ENCODE results near the gene NLRP5. TPM values are rescaled to one million over a fixed set of nuclear protein-coding genes. Genes with fewer than 3 reads are reported as not detected.

NLRP5 gene
- total RNA-seq, 1 donor from 2014 or later, result not detected

GRCh38 chr19:55958356-55958755, 28.2 kb upstream of the NLRP5 start:
- TF ChIP-seq CTCF (conservative IDR thresholded peaks at IDR 0.05), result no peak
- H3K4me3 Mint-ChIP-seq, result no peak overlapping the region

GRCh38 chr19:55959996-55960675, 26.4 kb upstream of the NLRP5 start:
- no peak overlapping the region for H3K4me3 Mint-ChIP-seq
- no peaks in the 10 kb centered on the region for H3K36me3 Mint-ChIP-seq
- no peak for TF ChIP-seq CTCF (conservative IDR thresholded peaks at IDR 0.05)
- H3K27ac Mint-ChIP-seq, result no peak overlapping the region
- no peak for DNase-seq (ENCODE audit: extremely low spot score, unreplicated experiment)
- H3K9me3 Mint-ChIP-seq, result no peaks in the 10 kb centered on the region
- no peaks in the 10 kb centered on the region for H3K4me1 Mint-ChIP-seq (ENCODE audit: unreplicated experiment)
- H3K27me3 Mint-ChIP-seq, result no peaks in the 10 kb centered on the region

More at GRCh38 chr19:55958356-55958755, 28.2 kb upstream of the NLRP5 start:
- Mint-ChIP-seq H3K27ac (no peak overlapping the region), H3K9me3 (no peaks in the 10 kb centered on the region), H3K27me3 (no peaks in the 10 kb centered on the region), H3K36me3 (no peaks in the 10 kb centered on the region), H3K4me1 (ENCODE audit: unreplicated experiment) (no peaks in the 10 kb centered on the region)
- no peak for DNase-seq (ENCODE audit: extremely low spot score, unreplicated experiment)

- Mint-ChIP-seq H3K27ac (no peak overlapping the region), H3K9me3 (peaks cover 8% of the 10 kb centered on the region), H3K36me3 (no peaks in the 10 kb centered on the region), H3K4me3 (no peak overlapping the region), H3K4me1 (ENCODE audit: unreplicated experiment) (no peaks in the 10 kb centered on the region), H3K27me3 (no peaks in the 10 kb centered on the region)
- TF ChIP-seq CTCF (conservative IDR thresholded peaks at IDR 0.05), result no peak
- DNase-seq (ENCODE audit: extremely low spot score, unreplicated experiment), result no peak
Observed at GRCh38 chr19:55962186-55962585, 24.4 kb upstream of the NLRP5 start.

- TF ChIP-seq CTCF (conservative IDR thresholded peaks at IDR 0.05), result no peak
- no peaks in the 10 kb centered on the region for H3K27me3 Mint-ChIP-seq
- no peaks in the 10 kb centered on the region for H3K36me3 Mint-ChIP-seq
Observed at GRCh38 chr19:55973982-55974381, 12.6 kb upstream of the NLRP5 start.

GRCh38 chr19:55980415-55980814, 6.2 kb upstream of the NLRP5 start:
- no peaks in the 10 kb centered on the region for H3K4me1 Mint-ChIP-seq (ENCODE audit: unreplicated experiment)
- no peaks in the 10 kb centered on the region for H3K27me3 Mint-ChIP-seq
- no peak for TF ChIP-seq CTCF (conservative IDR thresholded peaks at IDR 0.05)
- DNase-seq (ENCODE audit: extremely low spot score, unreplicated experiment), result no peak
- no peak overlapping the region for H3K4me3 Mint-ChIP-seq
- no peaks in the 10 kb centered on the region for H3K36me3 Mint-ChIP-seq
- peaks cover 8% of the 10 kb centered on the region for H3K9me3 Mint-ChIP-seq
- H3K27ac Mint-ChIP-seq, result no peak overlapping the region

More at GRCh38 chr19:55973982-55974381, 12.6 kb upstream of the NLRP5 start:
- Mint-ChIP-seq H3K4me3 (no peak overlapping the region), H3K27ac (no peak overlapping the region), H3K4me1 (ENCODE audit: unreplicated experiment) (no peaks in the 10 kb centered on the region), H3K9me3 (peaks cover 11% of the 10 kb centered on the region)
- no peak for DNase-seq (ENCODE audit: extremely low spot score, unreplicated experiment)
